IPS-11a (cell line): ENCODE measurements around the gene POTEF.
"Not testable (repeated sequence)": the region's sequence is repeated elsewhere in the genome, so short reads cannot be mapped to it uniquely, and the experiment has no call there.

ENCODE experiments used
- H3K4me3 ChIP-seq: one replicate; pipeline ENCODE4 v1.5.1; 2013; ENCODE audit warnings: low read depth, low read length, control low read depth

Gene POTEF

GRCh38 chr2:130152816-130153595 lies 24.0 kb upstream of the POTEF start:
- no peak overlapping the region for H3K4me3 ChIP-seq

GRCh38 chr2:130152136-130152815 lies 23.3 kb upstream of the POTEF start:
- H3K4me3 ChIP-seq, result not testable (repeated sequence)

DNA sequence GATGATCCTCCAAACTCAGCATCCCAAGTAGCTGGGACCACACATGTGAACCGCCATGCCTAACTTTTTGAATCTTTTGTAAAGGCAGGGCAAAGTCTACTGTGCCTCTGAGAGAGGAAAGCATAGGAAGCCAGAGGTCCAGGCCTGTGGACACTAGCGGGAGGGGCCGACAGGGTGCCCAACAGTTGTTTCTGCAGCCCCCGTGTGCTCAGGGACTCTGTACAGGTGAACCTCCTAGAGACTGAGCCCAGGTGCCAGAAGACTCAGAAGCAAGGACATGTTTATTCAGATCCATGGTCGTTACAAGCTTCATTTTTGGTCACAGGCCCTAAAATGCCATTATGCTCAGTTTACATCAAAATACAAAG lies 22.1 kb upstream of the POTEF start:
- H3K4me3 ChIP-seq, result not testable (repeated sequence)

DNA sequence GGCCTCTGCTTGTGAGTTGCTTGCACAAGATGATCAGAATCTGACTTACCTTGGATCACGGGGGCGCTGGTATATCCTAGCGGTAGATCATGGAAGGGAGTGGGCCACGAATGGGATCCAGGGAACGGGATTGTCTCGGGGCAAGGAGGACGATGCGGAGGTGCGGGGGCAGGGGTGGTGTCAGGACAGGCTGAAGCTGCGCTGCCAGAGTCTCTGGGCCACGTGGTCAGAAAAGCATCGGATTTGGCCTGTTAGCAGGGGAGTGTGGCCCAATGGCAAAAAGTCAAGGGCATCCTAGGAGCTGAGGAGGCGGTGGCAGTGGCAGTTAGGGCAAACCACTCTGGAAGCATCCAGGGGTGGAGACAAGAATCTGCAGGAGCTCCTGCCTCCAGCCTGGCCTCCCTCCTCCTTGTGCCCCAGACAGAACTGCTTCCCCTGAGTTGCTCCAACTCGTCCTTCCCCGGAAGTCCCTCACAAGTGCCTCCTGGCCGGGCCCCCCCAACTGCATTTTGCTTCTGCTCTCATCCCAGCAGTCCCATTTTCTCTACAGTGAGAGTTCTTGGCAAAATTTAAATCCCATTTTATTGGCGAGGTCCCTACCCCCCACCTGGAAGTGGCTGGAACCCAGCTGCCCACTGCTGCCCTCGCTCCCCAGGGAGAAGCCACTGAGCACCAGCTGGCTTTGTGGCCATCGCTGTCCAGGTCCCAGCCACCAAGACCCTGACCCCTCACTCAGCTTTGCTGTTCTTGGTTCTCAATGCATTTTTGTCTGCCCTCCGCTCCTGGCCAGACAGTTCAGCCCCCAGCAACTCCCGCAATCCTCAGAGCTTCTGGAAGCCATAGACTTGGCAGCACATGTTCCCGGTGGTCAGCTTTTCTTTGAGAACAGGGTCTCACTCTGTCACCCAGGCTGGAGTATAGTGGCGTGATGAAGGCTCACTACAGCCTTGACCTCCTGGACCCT lies 21.4 kb upstream of the POTEF start:
- H3K4me3 ChIP-seq, result no peak overlapping the region

- H3K4me3 ChIP-seq, result not testable (repeated sequence)
Measured at GRCh38 chr2:130148515-130148914, 19.5 kb upstream of the POTEF start.

DNA sequence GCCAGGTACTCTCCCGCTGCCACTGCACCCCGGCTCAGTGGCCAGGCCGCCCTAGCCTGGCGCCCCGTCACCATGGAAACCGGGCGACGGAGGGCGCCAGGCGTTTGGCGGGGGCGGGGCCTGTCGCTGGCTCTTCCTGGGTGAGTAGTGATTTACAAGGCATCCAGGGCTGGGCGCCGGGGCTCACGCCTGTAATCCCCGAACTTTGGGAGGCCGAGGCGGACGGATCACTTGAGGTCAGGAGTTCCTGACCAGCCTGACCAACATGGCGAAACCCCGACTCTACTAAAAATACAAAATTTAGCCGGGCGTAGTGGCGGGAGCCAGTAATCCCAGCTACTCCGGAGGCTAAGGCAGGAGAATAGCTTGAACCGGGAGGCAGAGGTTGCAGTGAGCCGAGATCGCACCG lies 16.0 kb upstream of the POTEF start, which contains the start of gene CCDC74B:
CCDC74B (minus strand) TSS at position 107 of the 409 bp plus-strand sequence. CDS start 116 bp downstream, outside the sequence.
- H3K4me3 ChIP-seq, result not testable (repeated sequence)

DNA sequence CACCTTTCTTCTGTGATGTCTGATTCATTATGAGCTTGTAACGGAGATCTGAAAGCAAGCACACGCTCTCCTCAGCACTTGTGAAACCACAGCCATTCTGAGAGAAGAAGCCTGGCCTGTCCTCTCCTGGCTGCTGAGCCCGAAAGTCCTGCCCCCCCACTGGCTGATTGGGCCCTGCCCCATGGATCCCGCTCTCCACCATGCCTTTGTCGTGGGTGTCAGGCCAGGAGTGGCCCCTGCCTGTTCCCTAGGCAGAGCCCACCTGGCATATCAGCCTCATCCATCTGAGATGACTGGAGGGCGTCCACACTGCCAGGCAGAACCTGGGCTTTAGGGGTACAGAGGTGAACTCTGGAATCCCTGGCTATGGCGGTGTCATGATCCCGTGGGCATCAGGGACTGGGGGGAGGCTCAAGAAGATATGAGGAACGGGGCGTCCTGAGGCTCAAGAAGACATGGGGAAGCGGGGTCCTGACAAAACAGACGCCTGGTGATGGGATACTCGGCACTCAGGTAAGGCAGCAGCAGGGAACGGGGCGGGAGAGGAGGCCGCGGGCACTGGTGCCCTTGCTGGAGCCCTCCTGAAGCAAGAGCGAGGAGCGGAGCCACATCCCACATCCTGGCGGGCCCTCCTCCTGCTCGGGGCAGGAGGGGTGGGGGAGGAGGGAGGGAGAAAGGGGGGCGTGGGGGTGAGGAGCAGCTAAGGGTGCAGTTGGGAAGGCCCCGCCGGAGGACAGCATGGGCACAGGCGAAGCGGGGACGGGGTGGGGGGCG lies 14.4 kb upstream of the POTEF start:
- not testable (repeated sequence) for H3K4me3 ChIP-seq

DNA sequence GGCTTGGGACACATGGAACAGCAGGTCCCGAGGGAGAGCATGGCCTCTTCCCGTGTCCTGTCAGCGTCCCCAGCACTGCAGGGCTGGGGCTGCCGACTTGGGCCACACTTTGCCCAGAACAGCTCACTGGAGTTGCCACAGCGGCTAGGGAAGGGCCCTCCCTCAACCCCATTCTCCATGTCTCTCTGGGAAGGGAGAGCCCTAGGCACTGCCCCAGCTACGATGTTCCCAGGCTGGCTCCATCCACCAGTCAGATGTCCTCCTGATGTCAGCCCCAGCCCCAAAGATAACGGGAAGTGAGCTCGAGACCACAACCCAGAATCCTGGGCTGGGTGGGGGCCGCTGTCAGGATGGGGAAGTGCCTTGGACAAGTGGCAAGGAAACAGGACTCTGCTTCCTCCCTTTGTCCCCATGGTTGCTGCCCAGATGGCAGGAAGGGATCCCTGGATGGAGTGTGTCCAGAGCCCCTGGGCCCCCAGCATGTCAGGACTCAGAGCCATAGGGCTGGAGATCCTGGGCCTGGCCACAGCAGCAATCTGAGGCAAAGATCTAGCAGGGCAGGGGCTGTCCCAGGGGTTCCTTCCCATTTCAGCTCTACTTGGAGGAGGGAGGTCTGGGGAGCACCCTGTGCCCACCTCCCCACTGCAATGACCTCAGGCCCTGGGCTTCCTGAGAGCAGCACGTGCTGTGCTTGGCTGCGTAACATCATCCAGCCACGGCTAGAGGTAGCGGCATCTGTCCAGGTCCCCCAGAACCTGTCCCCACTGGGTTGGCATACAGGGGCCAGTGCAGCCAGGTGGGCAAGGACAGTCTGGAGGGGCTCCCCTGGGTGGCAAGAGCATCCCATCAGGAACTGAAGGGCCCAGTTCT lies 13.6 kb upstream of the POTEF start:
- H3K4me3 ChIP-seq, result not testable (repeated sequence)

DNA sequence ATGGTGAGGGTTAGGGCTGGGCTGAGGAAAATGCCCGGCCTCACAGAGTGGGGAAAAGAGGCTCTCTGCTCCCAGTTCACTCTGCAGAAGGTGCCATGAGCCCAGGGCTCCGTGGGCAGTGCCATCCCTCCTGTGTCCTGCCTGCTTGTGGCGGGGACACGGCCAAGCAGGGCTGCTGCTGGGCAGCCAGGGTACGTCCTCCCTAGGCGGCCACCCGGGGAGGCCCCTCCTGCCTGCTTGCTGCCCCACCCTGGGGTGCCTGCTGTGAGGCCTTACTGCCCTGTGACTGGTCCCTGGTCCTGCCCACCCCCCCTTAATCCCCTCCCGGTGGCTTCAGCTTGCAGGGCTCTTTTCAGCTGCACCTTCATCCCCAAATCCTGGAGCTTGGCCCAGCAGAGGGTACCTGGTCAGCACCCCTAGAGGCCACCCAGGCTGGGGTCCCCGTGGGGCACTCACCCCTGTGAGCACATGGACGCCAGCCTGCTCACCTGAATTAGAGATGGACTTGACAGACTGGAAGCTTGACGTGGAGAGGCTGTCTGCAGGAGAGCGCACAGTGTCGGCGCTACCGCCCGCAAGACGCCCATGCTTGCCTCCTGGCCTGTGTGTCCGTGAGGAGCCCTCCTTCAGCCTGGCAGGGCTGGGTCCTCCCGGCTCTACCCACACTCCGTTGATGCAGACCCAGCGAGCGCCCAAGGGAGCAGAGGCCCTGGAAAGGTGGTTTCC lies 12.8 kb upstream of the POTEF start:
- H3K4me3 ChIP-seq, result not testable (repeated sequence)

DNA sequence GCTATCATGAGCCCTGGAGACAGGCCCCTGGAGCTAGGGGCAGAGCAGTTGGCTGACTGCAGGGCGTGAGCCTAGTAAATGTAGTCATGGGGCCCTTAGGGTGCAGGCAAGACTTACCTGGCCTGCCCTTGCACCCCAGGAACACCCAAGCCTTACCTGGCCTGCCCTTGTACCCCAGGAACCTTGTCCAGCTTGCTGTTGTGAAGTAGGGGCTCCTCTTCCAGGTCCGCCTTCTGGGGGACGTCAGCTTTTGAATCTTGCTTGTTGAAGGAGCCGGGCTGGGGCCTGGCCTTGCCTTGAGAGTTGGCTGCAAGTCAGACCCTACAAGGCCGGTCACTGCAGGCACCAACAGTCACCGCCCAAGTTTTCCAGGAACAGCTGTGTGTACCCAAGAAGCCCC lies 12.0 kb upstream of the POTEF start:
- H3K4me3 ChIP-seq, result not testable (repeated sequence)

GRCh38 chr2:130140516-130140915 lies 11.5 kb upstream of the POTEF start:
- H3K4me3 ChIP-seq, result not testable (repeated sequence)

DNA sequence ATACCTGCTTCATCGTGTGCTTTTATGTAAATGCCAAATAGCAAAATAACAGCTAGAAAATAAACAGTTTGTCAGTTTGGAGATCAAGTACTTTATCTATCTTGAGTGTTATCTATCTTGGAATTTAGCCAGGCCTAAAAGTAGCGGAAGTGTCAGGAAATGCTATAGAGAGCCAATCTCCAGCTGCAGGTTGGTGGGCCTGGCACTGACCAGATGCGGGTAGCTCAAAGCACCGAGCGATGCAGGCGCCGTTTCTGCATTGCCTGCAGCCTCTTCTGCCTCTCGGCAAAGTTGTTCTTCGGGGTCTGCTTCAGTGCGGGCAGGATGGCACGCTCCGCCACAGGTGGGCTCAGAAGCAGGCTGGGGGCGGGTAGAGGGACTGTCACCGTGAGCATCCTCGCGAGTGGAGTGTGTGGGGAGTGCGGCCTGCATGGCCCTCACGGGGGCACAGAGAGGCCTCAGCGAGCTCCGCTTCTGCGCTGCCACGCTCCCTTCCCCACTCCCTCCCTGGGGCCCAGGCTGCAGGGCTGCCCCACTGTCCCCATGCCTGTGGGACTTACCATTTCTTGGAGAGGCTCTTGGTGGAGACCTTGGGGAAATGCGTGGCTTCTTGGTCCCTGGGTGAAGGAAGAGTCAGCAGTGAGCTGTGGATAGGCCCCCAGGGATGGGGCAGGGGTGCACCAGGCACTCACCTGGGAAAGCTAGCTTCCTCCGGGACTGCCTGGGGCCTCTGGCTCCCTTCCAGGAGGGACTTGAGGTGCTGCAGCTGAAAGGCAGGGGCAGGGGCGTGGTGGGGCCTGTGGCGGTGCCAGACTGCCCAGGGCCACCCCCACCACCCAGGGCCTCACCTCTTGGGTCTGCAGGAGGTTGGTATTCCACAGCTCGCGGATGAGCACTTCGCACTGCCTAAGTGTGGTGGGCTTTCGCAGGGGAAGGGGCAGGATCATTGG lies 10.6 kb upstream of the POTEF start:
- not testable (repeated sequence) for H3K4me3 ChIP-seq

- not testable (repeated sequence) for H3K4me3 ChIP-seq
Measured at GRCh38 chr2:130138841-130139251, 9.8 kb upstream of the POTEF start.

GRCh38 chr2:130138326-130138725 lies 9.3 kb upstream of the POTEF start:
- H3K4me3 ChIP-seq, result not testable (repeated sequence)

DNA sequence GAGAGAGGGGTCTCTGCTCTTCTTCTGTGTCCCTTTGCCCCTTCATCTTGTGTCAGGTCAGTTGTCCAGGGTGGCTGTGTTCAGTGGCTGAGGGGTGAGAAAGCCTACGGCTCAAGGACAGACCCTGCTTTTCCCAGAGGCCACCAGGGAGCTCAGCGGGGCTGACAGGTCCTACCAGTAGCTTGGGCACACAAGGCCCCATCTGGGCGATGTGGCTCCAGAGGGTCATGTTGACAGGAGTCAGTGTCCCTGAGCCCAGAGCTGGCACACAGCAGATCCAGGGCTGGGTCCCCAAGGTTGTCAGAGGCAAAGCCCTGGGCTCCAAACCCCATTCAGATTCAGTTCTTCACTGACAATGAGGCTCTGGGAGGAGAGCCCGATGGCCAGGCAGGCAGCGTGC lies 8.1 kb upstream of the POTEF start:
- not testable (repeated sequence) for H3K4me3 ChIP-seq

- H3K4me3 ChIP-seq, result not testable (repeated sequence)
Measured at GRCh38 chr2:130136546-130136945, 7.5 kb upstream of the POTEF start.

DNA sequence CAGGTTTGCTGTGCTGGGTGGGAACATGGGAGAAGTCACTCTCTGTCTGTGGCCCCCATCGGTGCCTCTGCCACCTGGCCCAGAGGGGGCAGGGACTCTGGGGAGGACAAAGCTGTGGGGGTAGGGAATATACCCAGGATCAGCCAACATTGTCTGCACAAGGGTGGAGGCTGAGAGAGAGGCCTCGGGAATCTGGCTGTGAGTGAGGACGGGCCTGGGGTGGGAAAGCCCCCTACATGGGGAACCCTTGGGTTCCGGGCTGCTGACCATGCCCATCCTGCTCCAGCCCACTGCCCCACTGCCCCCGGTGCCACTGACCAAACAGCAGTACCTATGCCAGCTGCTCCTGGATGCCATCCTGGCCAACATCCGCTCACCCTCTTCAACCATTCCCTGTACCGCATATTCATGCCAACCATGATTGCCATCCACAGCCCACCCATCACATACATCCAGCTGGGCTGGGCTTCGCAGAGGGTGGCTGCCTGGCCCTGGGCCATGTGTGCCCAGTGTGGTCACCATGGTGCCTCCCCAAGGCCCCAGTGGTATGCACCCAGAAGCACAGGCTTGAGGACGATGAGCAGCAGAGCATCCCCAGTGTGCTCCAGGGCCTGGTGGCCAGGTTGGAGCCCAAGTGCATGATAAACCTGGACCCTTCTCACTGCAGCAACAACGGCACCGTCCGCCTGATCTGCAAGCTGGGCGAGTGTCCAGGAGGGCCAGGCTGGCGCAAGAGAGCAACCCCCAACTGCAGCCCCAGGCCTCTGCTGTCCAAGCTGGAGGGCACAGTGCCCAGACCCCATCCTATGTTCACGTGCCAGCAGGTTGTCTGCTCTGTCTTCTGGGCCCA lies 6.9 kb upstream of the POTEF start:
- H3K4me3 ChIP-seq, result no peak overlapping the region
